ENCODE measurements around the gene EVPL. TPM values are rescaled to one million over a fixed set of nuclear protein-coding genes. Genes with fewer than 3 reads are reported as not detected.

EVPL gene
- total RNA-seq, 1 donor from 2014 or later: not detected

DNA sequence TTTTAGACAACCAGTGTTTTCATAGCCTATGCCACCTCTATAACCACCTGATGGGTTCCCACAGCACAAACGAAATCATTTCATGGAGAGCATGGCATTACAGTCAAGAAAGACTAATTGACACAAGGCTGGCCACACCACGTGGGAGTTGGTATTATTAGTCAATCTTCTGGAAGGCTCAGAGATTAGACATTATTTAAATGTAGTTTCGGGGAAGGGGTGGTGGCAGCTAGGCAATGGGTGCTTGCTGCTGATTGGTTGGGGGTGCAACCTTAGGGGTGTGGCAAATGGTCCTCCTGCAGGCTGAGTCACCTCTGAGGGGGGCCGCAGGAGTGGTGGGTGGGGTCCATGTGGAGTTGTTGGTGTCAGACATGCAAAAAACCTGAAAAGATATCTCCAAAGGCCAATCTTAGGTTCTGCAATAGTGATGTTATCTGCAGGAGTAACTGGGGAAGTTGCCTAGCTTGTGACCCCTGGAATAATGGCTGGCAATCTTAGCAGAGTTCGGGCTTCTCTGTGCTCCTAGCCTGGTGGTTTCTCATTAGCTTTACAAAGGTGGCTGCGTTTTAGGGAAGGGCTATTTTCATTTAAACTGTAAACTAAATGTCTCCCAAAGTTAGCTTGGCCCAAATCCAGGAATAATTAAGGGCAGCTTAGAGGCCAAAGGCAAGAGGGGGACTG is 43.5 kb downstream of the EVPL start:
- peaks cover 17% of the 10 kb centered on the region for H3K36me3 Mint-ChIP-seq (ENCODE audit: low read depth)
- peaks cover 15% of the 10 kb centered on the region for H3K4me1 Mint-ChIP-seq
- H3K9me3 Mint-ChIP-seq: no peaks in the 10 kb centered on the region
- POLR2A ChIA-PET: no interaction called here
- ATAC-seq (ENCODE audit: low read depth): no peak
- no peaks in the 10 kb centered on the region for H3K27me3 Mint-ChIP-seq
- DNase-seq: no peak
- no peak overlapping the region for H3K4me3 Mint-ChIP-seq
- CTCF ChIA-PET: no interaction called here
- TF ChIP-seq, protein P1, sequence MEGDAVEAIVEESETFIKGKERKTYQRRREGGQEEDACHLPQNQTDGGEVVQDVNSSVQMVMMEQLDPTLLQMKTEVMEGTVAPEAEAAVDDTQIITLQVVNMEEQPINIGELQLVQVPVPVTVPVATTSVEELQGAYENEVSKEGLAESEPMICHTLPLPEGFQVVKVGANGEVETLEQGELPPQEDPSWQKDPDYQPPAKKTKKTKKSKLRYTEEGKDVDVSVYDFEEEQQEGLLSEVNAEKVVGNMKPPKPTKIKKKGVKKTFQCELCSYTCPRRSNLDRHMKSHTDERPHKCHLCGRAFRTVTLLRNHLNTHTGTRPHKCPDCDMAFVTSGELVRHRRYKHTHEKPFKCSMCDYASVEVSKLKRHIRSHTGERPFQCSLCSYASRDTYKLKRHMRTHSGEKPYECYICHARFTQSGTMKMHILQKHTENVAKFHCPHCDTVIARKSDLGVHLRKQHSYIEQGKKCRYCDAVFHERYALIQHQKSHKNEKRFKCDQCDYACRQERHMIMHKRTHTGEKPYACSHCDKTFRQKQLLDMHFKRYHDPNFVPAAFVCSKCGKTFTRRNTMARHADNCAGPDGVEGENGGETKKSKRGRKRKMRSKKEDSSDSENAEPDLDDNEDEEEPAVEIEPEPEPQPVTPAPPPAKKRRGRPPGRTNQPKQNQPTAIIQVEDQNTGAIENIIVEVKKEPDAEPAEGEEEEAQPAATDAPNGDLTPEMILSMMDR (IDR thresholded peaks at IDR 0.05): no peak
- intact Hi-C loops (cut with micrococcal nuclease): no loop called here
- no peak overlapping the region for H3K27ac Mint-ChIP-seq

- Mint-ChIP-seq H3K4me1 (peaks cover 30% of the 10 kb centered on the region), H3K27me3 (no peaks in the 10 kb centered on the region), H3K4me3 (peak overlapping the region; percentile 21), H3K9me3 (no peaks in the 10 kb centered on the region), H3K36me3 (ENCODE audit: low read depth) (peaks cover 16% of the 10 kb centered on the region), H3K27ac (peak overlapping the region; percentile 100)
- DNase-seq (no peak), ATAC-seq (ENCODE audit: low read depth) (no peak)
- TF ChIP-seq, protein P1 (IDR thresholded peaks at IDR 0.05): no peak
- POLR2A ChIA-PET: interaction anchor here (0.5 to 1.6 kb wide), 9 partner anchors 9 to 423 kb away, joined by 3 to 9 read pairs (median 5); partner anchors contain the start of gene MRPL38
- intact Hi-C loops (cut with micrococcal nuclease): no loop called here
- CTCF ChIA-PET: interaction anchor here (0.8 kb wide), 1 partner anchor 16 kb away, joined by 3 read pairs; no protein-coding TSS in a partner anchor
These were observed 46.0 kb downstream of the EVPL start for GRCh38 chr17:75981019-75981615.

GRCh38 chr17:75980188-75981018 is 46.7 kb downstream of the EVPL start:
- intact Hi-C loops (cut with micrococcal nuclease): no loop called here
- DNase-seq (no peak), ATAC-seq (ENCODE audit: low read depth) (no peak)
- Mint-ChIP-seq H3K36me3 (ENCODE audit: low read depth) (peaks cover 16% of the 10 kb centered on the region), H3K27ac (peak overlapping the region; percentile 100), H3K4me3 (peak overlapping the region; percentile 100), H3K4me1 (peaks cover 37% of the 10 kb centered on the region), H3K9me3 (no peaks in the 10 kb centered on the region), H3K27me3 (no peaks in the 10 kb centered on the region)
- TF ChIP-seq, protein P1 (IDR thresholded peaks at IDR 0.05): no peak
- ChIA-PET POLR2A (interaction anchor here (0.5 to 1.6 kb wide), 11 partner anchors 10 to 295 kb away, joined by 3 to 10 read pairs (median 5); partner anchors contain the start of gene MRPL38), CTCF (interaction anchor here (0.6 to 0.8 kb wide), 2 partner anchors 8 to 17 kb away, joined by 3 read pairs; no protein-coding TSS in a partner anchor)

- H3K4me3 Mint-ChIP-seq: peak overlapping the region; percentile 100
- H3K9me3 Mint-ChIP-seq: no peaks in the 10 kb centered on the region
- POLR2A ChIA-PET: interaction anchor here (0.6 to 1.6 kb wide), 9 partner anchors 10 to 215 kb away, joined by 3 to 9 read pairs (median 4); partner anchors contain the start of gene MRPL38
- CTCF ChIA-PET: interaction anchor here (0.6 kb wide), 1 partner anchor 9 kb away, joined by 3 read pairs; no protein-coding TSS in a partner anchor
- TF ChIP-seq, protein P1 (IDR thresholded peaks at IDR 0.05): no peak
- ATAC-seq (ENCODE audit: low read depth): peak; percentile 18
- peaks cover 37% of the 10 kb centered on the region for H3K4me1 Mint-ChIP-seq
- peaks cover 18% of the 10 kb centered on the region for H3K36me3 Mint-ChIP-seq (ENCODE audit: low read depth)
- intact Hi-C loops (cut with micrococcal nuclease): loop anchor here (1.0 to 2.0 kb wide), 7 partner anchors 13 to 194 kb away; partner anchors contain the start of genes FBF1 and WBP2
- no peaks in the 10 kb centered on the region for H3K27me3 Mint-ChIP-seq
- DNase-seq: no peak
- H3K27ac Mint-ChIP-seq: peak overlapping the region; percentile 100
These were observed 47.4 kb downstream of the EVPL start for GRCh38 chr17:75979705-75980187.
